ENCODE results near the gene CEP85L.

Gene CEP85L

GRCh38 chr6:118651282-118652050 is at the start of gene CEP85L:
TSS of gene CEP85L (minus strand) at chr6:118651591. CDS start at chr6:118651269, 322 bp downstream.
- Histone ChIP-seq H3K9ac (ENCODE audit: low read length in 2 of 2) (peak within 1 kb of the TSS; percentile 81 to 83), H3K27ac (ENCODE audit: low read length) (peak within 1 kb of the TSS; percentile 86), H3K27me3 (ENCODE audit: control insufficient read depth in 1 of 2, insufficient read depth in 2 of 2, low read length in 2 of 2) (no peaks in the 10 kb centered on the region), H3K36me3 (ENCODE audit: control insufficient read depth in 2 of 2, insufficient read depth in 2 of 2, low read length in 2 of 2) (no peaks in the 10 kb centered on the region), H3K9me3 (ENCODE audit: control insufficient read depth in 2 of 2, low read length in 2 of 2) (no peaks in the 10 kb centered on the region), H3K4me3 (ENCODE audit: low read length in 2 of 2) (peak within 1 kb of the TSS; percentile 85 to 89), H3K4me1 (ENCODE audit: control insufficient read depth, insufficient read depth, low read length) (peaks cover 3% of the 10 kb centered on the region)

GRCh38 chr6:118700531-118700930 is 49.1 kb upstream of the CEP85L start:
- Histone ChIP-seq H3K4me1 (ENCODE audit: control insufficient read depth, insufficient read depth, low read length) (no peaks in the 10 kb centered on the region), H3K9me3 (ENCODE audit: control insufficient read depth in 2 of 2, low read length in 2 of 2) (no peaks in the 10 kb centered on the region), H3K27me3 (ENCODE audit: control insufficient read depth in 1 of 2, insufficient read depth in 2 of 2, low read length in 2 of 2) (no peaks in the 10 kb centered on the region), H3K9ac (ENCODE audit: low read length in 2 of 2) (no peak overlapping the region), H3K27ac (ENCODE audit: low read length) (no peak overlapping the region), H3K4me3 (ENCODE audit: low read length in 2 of 2) (no peak overlapping the region), H3K36me3 (ENCODE audit: control insufficient read depth in 2 of 2, insufficient read depth in 2 of 2, low read length in 2 of 2) (no peaks in the 10 kb centered on the region)

GRCh38 chr6:118697554-118697953 is 46.2 kb upstream of the CEP85L start:
- no peak overlapping the region for H3K27ac ChIP-seq (ENCODE audit: low read length)
- H3K4me1 ChIP-seq (ENCODE audit: control insufficient read depth, insufficient read depth, low read length) = no peaks in the 10 kb centered on the region
- H3K36me3 ChIP-seq (ENCODE audit: control insufficient read depth in 2 of 2, insufficient read depth in 2 of 2, low read length in 2 of 2) = no peaks in the 10 kb centered on the region
- no peak overlapping the region for H3K4me3 ChIP-seq (ENCODE audit: low read length in 2 of 2)
- H3K9ac ChIP-seq (ENCODE audit: low read length in 2 of 2) = no peak overlapping the region
- no peaks in the 10 kb centered on the region for H3K27me3 ChIP-seq (ENCODE audit: control insufficient read depth in 1 of 2, insufficient read depth in 2 of 2, low read length in 2 of 2)
- no peaks in the 10 kb centered on the region for H3K9me3 ChIP-seq (ENCODE audit: control insufficient read depth in 2 of 2, low read length in 2 of 2)

- Histone ChIP-seq H3K27me3 (ENCODE audit: control insufficient read depth in 1 of 2, insufficient read depth in 2 of 2, low read length in 2 of 2) (no peaks in the 10 kb centered on the region), H3K4me1 (ENCODE audit: control insufficient read depth, insufficient read depth, low read length) (no peaks in the 10 kb centered on the region), H3K36me3 (ENCODE audit: control insufficient read depth in 2 of 2, insufficient read depth in 2 of 2, low read length in 2 of 2) (no peaks in the 10 kb centered on the region), H3K9me3 (ENCODE audit: control insufficient read depth in 2 of 2, low read length in 2 of 2) (no peaks in the 10 kb centered on the region), H3K9ac (ENCODE audit: low read length in 2 of 2) (no peak overlapping the region), H3K4me3 (ENCODE audit: low read length in 2 of 2) (no peak overlapping the region), H3K27ac (ENCODE audit: low read length) (no peak overlapping the region)
Measured at GRCh38 chr6:118696271-118696670, 44.9 kb upstream of the CEP85L start.

- H3K9me3 ChIP-seq (ENCODE audit: control insufficient read depth in 2 of 2, low read length in 2 of 2) = no peaks in the 10 kb centered on the region
- H3K9ac ChIP-seq (ENCODE audit: low read length in 2 of 2) = no peak overlapping the region
Measured at GRCh38 chr6:118693562-118693961, 42.2 kb upstream of the CEP85L start.

GRCh38 chr6:118685823-118686449 is 34.5 kb upstream of the CEP85L start:
- Histone ChIP-seq H3K27me3 (ENCODE audit: control insufficient read depth in 1 of 2, insufficient read depth in 2 of 2, low read length in 2 of 2) (no peaks in the 10 kb centered on the region), H3K9me3 (ENCODE audit: control insufficient read depth in 2 of 2, low read length in 2 of 2) (no peaks in the 10 kb centered on the region), H3K9ac (ENCODE audit: low read length in 2 of 2) (no peak overlapping the region), H3K27ac (ENCODE audit: low read length) (no peak overlapping the region), H3K4me3 (ENCODE audit: low read length in 2 of 2) (no peak overlapping the region), H3K4me1 (ENCODE audit: control insufficient read depth, insufficient read depth, low read length) (no peaks in the 10 kb centered on the region), H3K36me3 (ENCODE audit: control insufficient read depth in 2 of 2, insufficient read depth in 2 of 2, low read length in 2 of 2) (no peaks in the 10 kb centered on the region)

More at GRCh38 chr6:118693562-118693961, 42.2 kb upstream of the CEP85L start:
- Histone ChIP-seq H3K27ac (ENCODE audit: low read length) (no peak overlapping the region), H3K4me3 (ENCODE audit: low read length in 2 of 2) (no peak overlapping the region), H3K36me3 (ENCODE audit: control insufficient read depth in 2 of 2, insufficient read depth in 2 of 2, low read length in 2 of 2) (no peaks in the 10 kb centered on the region), H3K27me3 (ENCODE audit: control insufficient read depth in 1 of 2, insufficient read depth in 2 of 2, low read length in 2 of 2) (no peaks in the 10 kb centered on the region), H3K4me1 (ENCODE audit: control insufficient read depth, insufficient read depth, low read length) (no peaks in the 10 kb centered on the region)

GRCh38 chr6:118683881-118684872 is 32.8 kb upstream of the CEP85L start:
- Histone ChIP-seq H3K9ac (ENCODE audit: low read length in 2 of 2) (no peak overlapping the region), H3K4me1 (ENCODE audit: control insufficient read depth, insufficient read depth, low read length) (no peaks in the 10 kb centered on the region), H3K27ac (ENCODE audit: low read length) (no peak overlapping the region), H3K9me3 (ENCODE audit: control insufficient read depth in 2 of 2, low read length in 2 of 2) (no peaks in the 10 kb centered on the region), H3K4me3 (ENCODE audit: low read length in 2 of 2) (no peak overlapping the region), H3K36me3 (ENCODE audit: control insufficient read depth in 2 of 2, insufficient read depth in 2 of 2, low read length in 2 of 2) (no peaks in the 10 kb centered on the region), H3K27me3 (ENCODE audit: control insufficient read depth in 1 of 2, insufficient read depth in 2 of 2, low read length in 2 of 2) (no peaks in the 10 kb centered on the region)

- no peaks in the 10 kb centered on the region for H3K36me3 ChIP-seq (ENCODE audit: control insufficient read depth in 2 of 2, insufficient read depth in 2 of 2, low read length in 2 of 2)
- H3K9me3 ChIP-seq (ENCODE audit: control insufficient read depth in 2 of 2, low read length in 2 of 2) = no peaks in the 10 kb centered on the region
- H3K27ac ChIP-seq (ENCODE audit: low read length) = no peak overlapping the region
- no peak overlapping the region for H3K4me3 ChIP-seq (ENCODE audit: low read length in 2 of 2)
- H3K4me1 ChIP-seq (ENCODE audit: control insufficient read depth, insufficient read depth, low read length) = no peaks in the 10 kb centered on the region
- H3K9ac ChIP-seq (ENCODE audit: low read length in 2 of 2) = no peak overlapping the region
- H3K27me3 ChIP-seq (ENCODE audit: control insufficient read depth in 1 of 2, insufficient read depth in 2 of 2, low read length in 2 of 2) = no peaks in the 10 kb centered on the region
Measured at GRCh38 chr6:118680452-118681095, 29.2 kb upstream of the CEP85L start.

GRCh38 chr6:118679327-118679901 is 28.0 kb upstream of the CEP85L start:
- no peak overlapping the region for H3K9ac ChIP-seq (ENCODE audit: low read length in 2 of 2)
- H3K36me3 ChIP-seq (ENCODE audit: control insufficient read depth in 2 of 2, insufficient read depth in 2 of 2, low read length in 2 of 2) = no peaks in the 10 kb centered on the region
- H3K4me3 ChIP-seq (ENCODE audit: low read length in 2 of 2) = no peak overlapping the region
- no peak overlapping the region for H3K27ac ChIP-seq (ENCODE audit: low read length)
- no peaks in the 10 kb centered on the region for H3K9me3 ChIP-seq (ENCODE audit: control insufficient read depth in 2 of 2, low read length in 2 of 2)
- no peaks in the 10 kb centered on the region for H3K4me1 ChIP-seq (ENCODE audit: control insufficient read depth, insufficient read depth, low read length)
- no peaks in the 10 kb centered on the region for H3K27me3 ChIP-seq (ENCODE audit: control insufficient read depth in 1 of 2, insufficient read depth in 2 of 2, low read length in 2 of 2)

GRCh38 chr6:118678866-118679265 is 27.5 kb upstream of the CEP85L start:
- H3K9me3 ChIP-seq (ENCODE audit: control insufficient read depth in 2 of 2, low read length in 2 of 2) = no peaks in the 10 kb centered on the region
- no peaks in the 10 kb centered on the region for H3K36me3 ChIP-seq (ENCODE audit: control insufficient read depth in 2 of 2, insufficient read depth in 2 of 2, low read length in 2 of 2)
- H3K9ac ChIP-seq (ENCODE audit: low read length in 2 of 2) = no peak overlapping the region
- no peak overlapping the region for H3K27ac ChIP-seq (ENCODE audit: low read length)
- H3K4me1 ChIP-seq (ENCODE audit: control insufficient read depth, insufficient read depth, low read length) = no peaks in the 10 kb centered on the region
- H3K4me3 ChIP-seq (ENCODE audit: low read length in 2 of 2) = no peak overlapping the region
- H3K27me3 ChIP-seq (ENCODE audit: control insufficient read depth in 1 of 2, insufficient read depth in 2 of 2, low read length in 2 of 2) = no peaks in the 10 kb centered on the region
